MM.1S (cell line): Measurements from ENCODE around the gene CYP27C1.

Source experiments
- EZH2 ChIP-seq: fragments of 300-600 bp; sonication (generic); optimal IDR thresholded peaks from 2 replicates; pipeline ENCODE3; 2017; ENCODE audit warnings: low read depth, mild to moderate bottlenecking, antibody characterized with exemption, low read length, mixed read lengths
- EZH2phosphoT487 ChIP-seq: fragments of 300-600 bp; sonication (generic); IDR thresholded peaks from 2 replicates; pipeline ENCODE4 v1.6.1; 2018; ENCODE audit warnings: antibody characterized with exemption, low read length
- TF ChIP-seq, protein P1 (sequence below): fragments of 300-600 bp; sonication (generic); IDR thresholded peaks from 2 replicates; pipeline ENCODE4 v1.5.1; 2016; ENCODE audit warnings: antibody characterized with exemption, low read length, mixed read lengths

DNA sequence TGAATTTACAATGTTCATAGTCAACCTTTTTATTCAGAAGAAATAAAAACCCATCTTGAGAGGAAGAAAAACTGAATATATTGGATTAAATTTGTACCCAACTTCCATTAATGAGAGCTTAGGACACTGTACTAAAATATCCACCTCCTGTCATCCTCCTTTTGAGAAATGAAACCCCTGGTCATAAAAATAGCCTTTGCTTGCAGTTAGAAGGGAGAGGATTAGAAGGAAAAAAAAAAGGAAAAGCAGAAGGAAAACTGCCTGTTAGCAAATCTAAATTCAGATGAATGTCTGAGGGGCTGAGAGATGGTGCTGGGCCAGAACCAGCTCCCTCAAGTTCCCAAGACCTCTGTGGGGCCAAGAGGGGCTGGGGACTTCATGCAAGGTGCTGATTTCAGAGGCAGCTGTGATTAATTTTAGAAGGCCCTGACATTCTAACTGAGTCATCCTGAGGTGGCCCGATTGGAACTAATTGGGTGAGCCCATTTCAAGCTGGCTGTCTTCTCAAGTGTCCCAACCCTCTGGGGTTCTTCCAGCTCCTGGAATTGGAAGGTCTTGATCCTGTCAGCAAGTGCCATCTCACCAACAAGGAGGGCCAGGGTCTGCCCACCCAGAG is 74.7 kb downstream of the CYP27C1 start:
- TF ChIP-seq EZH2 (no peak), EZH2phosphoT487 (no peak)
- TF ChIP-seq, protein P1, sequence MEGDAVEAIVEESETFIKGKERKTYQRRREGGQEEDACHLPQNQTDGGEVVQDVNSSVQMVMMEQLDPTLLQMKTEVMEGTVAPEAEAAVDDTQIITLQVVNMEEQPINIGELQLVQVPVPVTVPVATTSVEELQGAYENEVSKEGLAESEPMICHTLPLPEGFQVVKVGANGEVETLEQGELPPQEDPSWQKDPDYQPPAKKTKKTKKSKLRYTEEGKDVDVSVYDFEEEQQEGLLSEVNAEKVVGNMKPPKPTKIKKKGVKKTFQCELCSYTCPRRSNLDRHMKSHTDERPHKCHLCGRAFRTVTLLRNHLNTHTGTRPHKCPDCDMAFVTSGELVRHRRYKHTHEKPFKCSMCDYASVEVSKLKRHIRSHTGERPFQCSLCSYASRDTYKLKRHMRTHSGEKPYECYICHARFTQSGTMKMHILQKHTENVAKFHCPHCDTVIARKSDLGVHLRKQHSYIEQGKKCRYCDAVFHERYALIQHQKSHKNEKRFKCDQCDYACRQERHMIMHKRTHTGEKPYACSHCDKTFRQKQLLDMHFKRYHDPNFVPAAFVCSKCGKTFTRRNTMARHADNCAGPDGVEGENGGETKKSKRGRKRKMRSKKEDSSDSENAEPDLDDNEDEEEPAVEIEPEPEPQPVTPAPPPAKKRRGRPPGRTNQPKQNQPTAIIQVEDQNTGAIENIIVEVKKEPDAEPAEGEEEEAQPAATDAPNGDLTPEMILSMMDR: no peak
